Stimulated activated CD8-positive, alpha-beta memory T cell treated with anti-CD3 and anti-CD28 coated beads, Interleukin-15, amount 100 ng/mL, for 1 hour (primary cell): ENCODE data around the gene GLI1.

Experiments used
- DNase-seq: peaks from one replicate; pipeline ENCODE4 v3.0.0-alpha.2; 2020; ENCODE audit warnings: low read depth

The GLI1 gene

GRCh38 chr12:57461276-57461916 is 1.8 kb downstream of the GLI1 start:
- no peak for DNase-seq

- DNase-seq: no peak
Observed at GRCh38 chr12:57461917-57462250, 2.3 kb downstream of the GLI1 start.

- DNase-seq: peak; percentile 78
Observed at GRCh38 chr12:57462251-57462911, 2.8 kb downstream of the GLI1 start.

GRCh38 chr12:57462912-57463253 is 3.3 kb downstream of the GLI1 start:
- no peak for DNase-seq

GRCh38 chr12:57464569-57464968 is 5.0 kb downstream of the GLI1 start:
- DNase-seq: no peak

GRCh38 chr12:57465030-57465746 is 5.6 kb downstream of the GLI1 start:
- DNase-seq: no peak

- no peak for DNase-seq
Observed at GRCh38 chr12:57465747-57466505, 6.3 kb downstream of the GLI1 start.

- DNase-seq: no peak
Observed at GRCh38 chr12:57467212-57467874, 7.8 kb downstream of the GLI1 start.

GRCh38 chr12:57467915-57468314 is 8.3 kb downstream of the GLI1 start:
- no peak for DNase-seq

- no peak for DNase-seq
Observed at GRCh38 chr12:57469296-57470164, 9.9 kb downstream of the GLI1 start.

- DNase-seq: no peak
Observed at GRCh38 chr12:57470286-57470969, 10.8 kb downstream of the GLI1 start.

- no peak for DNase-seq
Observed at GRCh38 chr12:57470970-57471656, 11.5 kb downstream of the GLI1 start.

GRCh38 chr12:57471661-57472060 is 12.1 kb downstream of the GLI1 start:
- DNase-seq: no peak

- DNase-seq: no peak
Observed at GRCh38 chr12:57472391-57472790, 12.8 kb downstream of the GLI1 start.

- no peak for DNase-seq
Observed at GRCh38 chr12:57473392-57473791, 13.8 kb downstream of the GLI1 start.

- DNase-seq: no peak
Observed at GRCh38 chr12:57473886-57474285, 14.3 kb downstream of the GLI1 start.

- no peak for DNase-seq
Observed at GRCh38 chr12:57474430-57474829, 14.8 kb downstream of the GLI1 start.

GRCh38 chr12:57474862-57475261 is 15.3 kb downstream of the GLI1 start:
- no peak for DNase-seq

- no peak for DNase-seq
Observed at GRCh38 chr12:57475271-57476161, 15.9 kb downstream of the GLI1 start.
